GM15510 (cell line): ENCODE results near the gene CACNA2D4.

Source experiments
- POLR2A ChIP-seq: IDR thresholded peaks from 3 replicates; pipeline ENCODE4 v1.6.1; 2011; ENCODE audit warnings: borderline replicate concordance; ENCODE audit not compliant: insufficient read length; ENCODE audit errors: extremely low read depth

Gene CACNA2D4

DNA sequence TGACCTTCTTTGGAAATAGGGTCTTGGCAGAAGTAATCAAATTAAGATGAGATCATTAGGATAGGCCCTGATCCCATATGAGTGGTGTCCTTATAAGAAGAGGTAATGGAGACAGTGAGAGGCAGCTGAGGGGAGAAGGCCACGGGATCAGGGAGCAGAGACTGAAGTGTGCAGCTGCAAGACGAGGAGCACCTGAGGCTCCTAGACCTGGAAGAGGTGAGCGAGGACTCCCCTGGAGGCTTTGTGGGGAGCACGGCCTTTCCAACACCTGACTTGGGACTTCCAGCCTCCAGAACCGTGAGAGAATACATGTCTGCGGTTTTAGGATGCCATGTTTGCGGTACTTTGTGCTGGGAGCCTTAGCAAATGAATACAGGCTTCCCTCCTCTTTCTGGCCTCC is 60.6 kb downstream of the CACNA2D4 start:
- no peak for TF ChIP-seq POLR2A

DNA sequence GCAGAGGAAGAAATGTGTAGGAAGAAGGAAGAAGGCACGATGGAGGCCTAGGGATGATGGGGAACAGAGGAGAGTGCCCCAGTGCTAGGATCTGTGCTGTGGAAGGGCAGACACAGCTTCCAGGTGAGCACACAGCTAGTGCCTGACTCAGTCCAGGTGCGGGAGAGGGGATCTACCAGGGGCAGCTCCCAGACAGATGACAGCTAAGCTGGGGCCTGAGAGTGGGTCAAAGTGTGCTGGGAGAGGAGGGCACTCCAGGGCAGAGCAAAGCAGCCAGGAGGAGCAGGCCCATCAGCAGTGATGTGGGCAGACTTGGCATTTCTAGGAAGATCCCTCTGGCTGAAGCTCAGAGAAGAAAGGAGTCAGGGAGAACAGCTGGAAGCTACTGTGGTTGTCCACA is 61.4 kb downstream of the CACNA2D4 start:
- TF ChIP-seq POLR2A, result no peak

DNA sequence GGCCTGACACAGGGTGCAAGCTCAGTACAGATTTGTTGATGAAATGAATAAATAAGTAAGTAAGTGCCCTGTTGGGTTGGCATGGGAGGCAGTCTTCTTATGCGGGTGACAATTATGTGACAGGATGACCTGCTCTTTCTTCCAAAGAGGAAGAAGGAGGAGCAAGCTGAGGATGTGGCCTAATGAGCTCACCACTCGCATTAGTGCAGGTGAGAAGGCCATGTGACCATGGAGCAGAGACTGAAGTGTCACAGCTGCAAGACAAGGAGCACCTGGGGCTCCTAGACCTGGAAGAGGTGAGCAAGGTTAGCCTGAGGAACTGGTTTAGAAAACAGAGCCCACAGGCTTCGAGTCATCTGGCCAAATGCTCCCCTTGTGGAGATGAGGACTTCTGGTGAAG is 63.2 kb downstream of the CACNA2D4 start:
- TF ChIP-seq POLR2A, result no peak

DNA sequence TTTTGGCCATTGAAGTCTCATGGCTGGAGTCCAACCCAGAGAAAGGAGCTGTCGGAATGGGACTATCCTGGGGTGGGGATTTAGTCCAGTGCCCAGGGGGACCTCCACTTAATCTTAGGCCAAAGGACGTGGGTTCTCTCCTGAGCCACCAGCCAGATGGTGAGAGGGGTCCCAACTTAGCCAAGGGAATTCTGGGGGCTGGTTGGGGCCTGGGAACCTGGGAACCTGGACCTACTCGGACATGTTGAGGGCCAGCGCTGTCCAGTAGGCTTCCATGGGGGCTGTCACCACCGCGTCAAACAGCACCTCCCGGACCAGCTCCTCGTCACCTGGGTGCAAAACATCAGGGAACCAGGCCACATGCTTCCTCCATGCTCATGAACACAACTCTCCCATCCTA is 64.7 kb downstream of the CACNA2D4 start:
- no peak for TF ChIP-seq POLR2A

DNA sequence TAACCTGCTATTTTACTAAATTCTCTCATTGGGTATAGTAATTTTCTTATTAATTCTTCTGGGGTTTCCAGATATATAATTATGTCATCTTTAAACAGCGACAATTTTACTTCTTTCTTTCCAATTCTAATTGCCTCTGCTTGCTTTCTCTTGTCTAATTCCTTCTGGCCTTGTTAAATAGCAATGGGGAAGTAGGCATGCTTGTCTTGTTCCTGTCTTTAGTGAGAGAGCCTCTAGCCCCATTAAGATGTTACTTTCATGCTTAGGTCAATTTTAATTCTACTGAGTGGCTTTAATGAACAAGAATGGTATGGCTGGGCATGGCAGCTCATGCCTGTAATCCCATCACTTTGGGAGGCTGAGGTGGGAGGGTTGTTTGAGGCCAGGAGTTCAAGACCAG is 66.4 kb downstream of the CACNA2D4 start:
- TF ChIP-seq POLR2A, result no peak

DNA sequence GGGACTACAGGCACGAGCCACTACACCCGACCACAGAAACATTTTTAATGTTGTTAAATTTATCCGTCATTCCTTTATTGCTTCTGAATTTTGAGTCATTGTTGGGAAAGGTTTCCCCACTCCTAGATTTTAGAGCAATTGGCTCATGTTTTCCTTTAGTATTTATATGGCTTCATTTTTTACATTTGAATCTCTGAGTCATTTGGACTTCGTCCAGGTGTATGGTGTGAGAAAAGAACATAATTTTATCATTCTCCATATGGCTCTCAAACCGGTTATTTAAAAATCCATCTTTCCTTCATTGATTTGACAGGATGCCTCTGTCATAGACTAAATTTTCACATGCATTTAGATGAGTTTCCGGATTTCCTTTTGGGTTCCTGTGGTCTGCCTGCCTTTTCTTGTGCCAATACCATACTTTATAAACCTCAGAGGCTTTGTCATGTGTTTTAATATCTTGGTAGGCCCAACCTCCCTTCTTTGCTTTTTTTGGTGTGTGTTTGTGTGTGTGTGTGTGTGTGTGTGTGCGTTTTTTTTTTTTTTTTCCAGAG is 67.2 kb downstream of the CACNA2D4 start:
- no peak for TF ChIP-seq POLR2A

DNA sequence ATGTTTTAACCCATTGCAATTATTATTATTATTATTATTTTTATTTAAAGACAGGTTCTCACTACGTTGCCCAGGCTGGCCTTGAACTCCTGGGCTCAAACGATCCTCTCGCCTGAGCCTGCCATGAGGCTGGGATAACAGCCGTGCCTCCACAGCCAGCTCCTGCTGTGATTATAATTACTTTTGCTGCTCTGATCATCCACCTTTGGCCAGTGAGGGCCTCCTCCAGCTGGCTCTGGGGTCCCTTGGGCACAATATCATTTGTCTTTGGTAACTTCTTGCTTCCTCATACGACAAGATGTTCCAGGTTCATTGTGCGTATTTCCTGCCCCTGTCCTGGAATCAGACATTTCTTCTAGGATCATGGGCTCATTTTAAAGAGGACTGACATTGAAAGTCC is 69.7 kb downstream of the CACNA2D4 start:
- TF ChIP-seq POLR2A, result no peak

DNA sequence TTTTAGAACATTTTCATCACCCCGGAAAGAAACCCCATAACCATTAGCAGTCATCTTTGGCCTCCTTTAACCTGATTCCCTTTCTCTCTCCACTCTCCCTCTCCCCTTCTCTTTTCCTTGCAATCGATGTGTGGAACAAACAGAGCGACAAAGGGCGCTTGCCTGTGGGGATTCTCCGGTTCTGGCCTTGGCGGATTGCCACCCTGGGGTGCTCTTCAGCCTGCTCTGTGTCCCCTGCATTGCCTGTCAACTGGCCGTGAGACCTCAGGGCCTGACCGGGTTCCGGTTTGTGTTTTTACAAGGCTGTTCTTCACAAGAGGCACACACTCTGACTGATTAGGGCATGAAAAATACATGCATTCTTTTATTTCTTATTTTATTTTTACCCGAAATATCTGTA is 70.3 kb downstream of the CACNA2D4 start:
- no peak for TF ChIP-seq POLR2A

DNA sequence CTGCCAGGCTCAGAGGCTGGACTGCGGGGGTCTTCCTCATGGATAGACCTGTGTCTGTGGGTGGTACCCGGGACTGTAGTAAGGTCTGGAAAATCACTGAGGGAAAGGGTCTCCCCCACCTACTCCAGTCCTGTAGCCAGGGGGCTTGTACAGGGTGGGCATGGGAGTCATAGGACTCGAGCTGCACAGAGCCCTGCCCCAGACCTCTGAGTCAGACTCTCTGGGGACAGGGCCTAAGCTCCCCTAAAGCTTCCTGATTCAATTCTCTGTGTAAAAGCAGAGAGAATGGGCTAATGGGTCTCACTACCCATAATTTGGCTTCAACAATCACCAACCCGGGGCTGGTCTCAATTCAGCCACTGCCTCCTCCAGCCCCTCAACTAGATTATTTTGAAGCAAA is 71.0 kb downstream of the CACNA2D4 start:
- TF ChIP-seq POLR2A, result no peak

DNA sequence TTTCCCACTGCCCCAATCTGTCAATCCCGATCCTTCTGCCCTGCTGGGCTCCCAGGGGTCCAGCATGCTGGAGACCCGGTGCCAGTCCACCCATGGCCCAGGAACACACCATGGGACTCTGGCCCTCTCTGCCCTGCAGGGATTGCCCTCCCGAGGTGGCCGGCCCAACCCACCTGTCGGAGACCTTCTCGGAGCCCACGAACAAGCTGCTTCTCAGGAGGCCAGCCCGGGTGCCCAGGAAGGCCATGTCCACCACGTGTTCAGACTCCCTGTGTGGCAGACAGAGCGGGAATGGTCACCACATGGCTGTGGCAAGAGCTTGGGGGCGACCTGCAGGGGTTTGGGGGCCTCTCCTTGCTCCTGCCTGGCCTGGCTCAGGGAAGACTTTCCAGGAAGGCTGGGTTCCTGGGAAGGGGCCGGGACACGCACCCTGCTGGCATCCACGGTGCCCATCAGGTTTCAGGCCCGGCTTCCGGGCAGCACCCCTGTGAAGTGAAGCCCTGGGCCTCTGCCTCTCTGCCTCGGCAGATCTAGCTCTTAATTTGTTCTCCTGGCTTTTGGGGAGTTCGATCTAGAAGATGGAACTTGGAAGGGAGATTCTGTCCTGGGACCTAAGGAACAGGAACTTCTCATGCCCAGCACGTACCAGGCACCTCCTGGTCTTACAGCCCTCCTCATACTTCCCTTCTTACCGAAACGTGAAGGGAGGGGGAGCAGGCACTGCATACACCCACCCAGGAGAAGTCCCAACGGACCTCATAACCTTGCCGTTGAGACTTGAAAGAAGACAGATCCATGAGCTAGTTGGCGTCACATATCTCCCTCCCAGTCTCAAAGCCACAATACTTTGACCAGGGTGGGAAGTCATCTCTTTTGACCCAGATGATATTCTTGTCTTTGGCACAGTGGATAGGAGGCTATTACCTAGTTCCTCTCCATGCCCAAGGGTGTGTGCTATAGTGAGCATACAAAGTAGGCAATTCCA is 71.7 kb downstream of the CACNA2D4 start:
- TF ChIP-seq POLR2A, result no peak

DNA sequence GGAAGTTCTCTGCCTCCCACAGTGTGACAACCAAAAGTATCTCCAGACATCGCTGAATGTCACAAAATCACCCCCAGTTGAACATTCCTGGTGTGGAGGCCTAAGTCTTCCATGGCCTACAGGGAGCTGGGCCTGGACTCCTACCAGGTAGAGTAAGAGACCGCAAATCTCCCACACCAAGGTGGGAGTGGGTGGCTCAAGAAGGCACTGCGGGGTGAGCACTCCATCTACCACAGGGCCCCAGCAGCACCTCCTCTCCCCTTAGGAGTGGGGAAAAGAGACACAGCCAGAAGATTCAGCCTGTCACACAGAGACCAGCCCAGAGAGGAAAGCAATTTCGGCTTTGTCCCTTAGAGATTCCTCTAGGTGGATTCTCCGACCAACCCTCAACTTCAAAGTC is 72.6 kb downstream of the CACNA2D4 start:
- TF ChIP-seq POLR2A, result no peak

DNA sequence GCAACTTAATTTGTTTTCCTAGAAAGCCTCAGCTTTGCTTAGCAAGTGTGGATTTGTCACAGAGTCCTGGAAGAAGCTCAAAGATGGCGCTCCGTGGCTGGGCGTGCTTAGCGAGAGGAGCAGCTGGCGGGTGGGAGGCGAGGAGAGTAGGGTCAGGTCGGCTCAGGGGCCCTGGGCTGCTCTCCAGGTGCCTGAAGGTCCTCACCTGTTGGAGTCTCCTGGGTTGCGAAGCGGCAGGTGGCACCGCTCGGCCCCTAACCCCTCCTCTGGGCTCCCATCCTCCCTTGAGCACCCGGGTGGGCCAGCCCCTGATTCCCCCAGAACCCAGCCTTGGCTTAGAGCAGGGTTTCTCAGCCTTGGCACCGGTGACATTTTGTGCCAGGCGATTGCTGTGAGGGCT is 73.0 kb downstream of the CACNA2D4 start:
- no peak for TF ChIP-seq POLR2A

DNA sequence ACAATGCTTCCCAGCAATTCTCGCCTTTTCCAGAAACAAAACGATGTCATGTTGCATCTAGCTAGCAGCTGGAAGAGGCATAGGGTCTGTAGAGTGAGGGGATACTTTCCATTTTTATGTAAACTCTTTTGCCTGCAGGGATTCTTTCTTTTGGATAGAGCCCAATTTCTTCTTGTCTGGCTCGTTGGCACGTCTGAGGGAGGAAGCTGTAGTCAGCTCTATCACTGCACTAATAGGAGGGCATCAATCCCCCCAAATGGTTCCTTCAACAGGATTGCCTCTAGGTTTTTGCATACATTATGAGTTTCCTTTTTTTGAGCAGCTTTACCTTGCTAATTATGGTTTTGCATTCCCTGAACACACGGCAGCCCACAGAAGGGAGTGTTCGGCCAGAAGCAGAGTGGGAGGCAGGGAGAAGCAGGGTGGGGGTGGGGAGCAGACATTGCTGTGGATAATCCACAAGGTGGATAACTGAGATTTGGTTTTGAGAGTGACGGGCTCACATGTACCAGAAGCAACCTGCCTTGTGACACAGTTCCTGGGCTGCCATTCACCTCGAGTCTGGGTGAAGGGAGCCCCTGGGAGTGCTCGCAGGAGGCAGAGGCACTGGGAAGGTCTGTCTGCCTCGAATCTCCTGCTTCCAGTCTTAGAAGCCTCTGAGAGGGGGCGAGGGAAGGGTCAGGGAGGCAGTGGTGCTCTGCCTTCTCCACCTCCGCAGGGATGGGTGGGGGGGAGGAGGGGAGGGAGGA is 73.6 kb downstream of the CACNA2D4 start:
- no peak for TF ChIP-seq POLR2A

DNA sequence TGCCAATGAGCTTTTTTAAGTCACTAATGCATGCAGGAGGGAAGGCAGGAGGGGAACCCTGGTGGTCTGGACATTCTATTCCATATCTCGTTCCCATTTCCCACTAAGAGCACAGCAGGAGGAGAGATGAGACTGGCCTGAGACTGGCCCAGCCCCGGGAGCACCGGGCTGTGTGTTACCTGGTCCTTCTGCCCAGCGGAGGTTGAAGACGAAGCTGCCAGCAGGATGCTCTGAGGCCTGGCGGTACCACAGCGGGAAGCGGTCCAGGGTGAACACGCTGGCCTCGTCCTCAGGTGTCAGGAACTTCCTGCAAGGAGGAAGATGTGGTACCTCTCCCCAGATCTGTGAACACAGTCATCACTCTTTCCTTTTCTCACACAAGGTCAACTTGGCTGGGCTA is 74.2 kb downstream of the CACNA2D4 start:
- TF ChIP-seq POLR2A, result no peak

DNA sequence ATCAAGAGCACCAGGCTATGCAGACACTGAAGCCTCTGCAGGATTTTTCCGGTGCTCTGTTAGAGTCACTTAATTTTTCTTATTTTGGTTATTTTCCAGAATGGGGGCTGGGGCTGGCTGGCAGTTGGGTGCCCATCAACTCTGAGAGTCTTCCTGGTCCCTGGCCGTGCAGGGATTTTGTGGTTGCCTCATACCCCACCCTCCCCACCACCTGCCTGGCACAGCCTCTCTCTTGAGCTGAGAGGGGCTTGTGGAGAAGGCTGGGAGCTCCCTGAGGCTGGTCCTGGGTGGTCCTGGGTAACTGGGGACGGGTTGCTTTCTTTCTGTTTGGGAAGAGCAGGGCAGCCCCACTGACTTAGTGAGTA is 74.8 kb downstream of the CACNA2D4 start:
- TF ChIP-seq POLR2A, result no peak

DNA sequence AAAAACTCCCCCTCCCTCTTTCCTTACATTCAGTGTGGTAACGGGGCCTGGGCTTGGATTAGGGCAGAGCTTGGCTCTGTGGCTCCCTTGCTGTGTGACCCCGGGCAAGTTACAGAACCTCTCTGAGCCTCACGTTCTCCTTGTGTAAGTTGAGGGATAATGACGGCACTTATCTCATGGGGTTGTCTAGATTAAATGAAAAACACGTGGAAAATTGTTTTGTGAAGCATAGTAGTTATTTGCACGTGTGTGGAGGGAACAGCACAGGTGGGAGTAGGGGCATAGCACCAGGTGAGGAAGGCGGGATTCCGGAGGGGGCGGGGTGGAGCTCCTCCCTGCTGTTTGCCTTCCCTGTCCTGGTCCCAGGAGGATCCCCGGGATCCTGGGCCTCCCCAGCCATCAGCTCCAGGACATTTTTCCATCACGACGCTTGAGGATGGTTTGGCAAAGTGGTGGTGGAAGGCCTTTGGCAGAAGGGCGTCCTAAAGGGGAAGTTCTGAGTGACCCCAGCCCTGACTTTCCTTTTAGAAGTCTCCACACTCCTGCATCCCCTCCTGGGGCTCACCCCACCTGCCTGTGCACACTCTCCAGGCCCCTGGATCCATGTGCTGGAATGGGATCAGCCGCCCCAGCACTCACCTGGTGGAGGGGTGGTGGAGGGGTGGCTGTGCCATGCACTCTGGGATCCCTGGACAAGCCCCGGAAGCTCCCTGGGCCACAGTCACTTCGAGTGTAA is 75.4 kb downstream of the CACNA2D4 start:
- no peak for TF ChIP-seq POLR2A
